ENCODE results near the gene ABCB11. TPM values are rescaled to one million over a fixed set of nuclear protein-coding genes. Genes with fewer than 3 reads are reported as not detected.

Gene ABCB11
- total and polyA plus RNA-seq, 9 donors: under 0.01 to 0.18 (median 0.03) TPM; not detected in 4

DNA sequence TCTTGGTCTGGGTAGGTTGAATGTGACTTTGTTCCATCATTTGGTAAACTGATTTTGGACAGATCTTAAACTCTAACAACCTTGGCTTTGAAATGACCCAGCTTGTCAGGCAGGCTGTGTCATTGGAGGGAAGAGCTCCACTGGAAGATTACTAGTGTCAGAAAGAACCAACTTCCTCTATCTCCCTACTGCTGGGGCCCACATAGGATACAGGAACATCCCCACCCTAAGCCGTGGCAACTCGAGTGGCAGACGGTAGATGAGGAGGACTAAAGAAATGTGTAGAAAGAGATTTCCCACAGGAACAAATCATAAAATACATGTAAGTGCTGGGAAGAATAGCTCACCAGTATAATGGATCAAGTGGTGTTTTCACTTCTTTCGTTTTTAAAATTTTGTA lies 134.3 kb downstream of the ABCB11 start:
- H3K36me3 ChIP-seq: no peaks in the 10 kb centered on the region
- TF ChIP-seq POLR2A (IDR thresholded peaks at IDR 0.05) (no peak), EP300 (IDR thresholded peaks at IDR 0.05) (no peak)
- TF ChIP-seq, protein P1, sequence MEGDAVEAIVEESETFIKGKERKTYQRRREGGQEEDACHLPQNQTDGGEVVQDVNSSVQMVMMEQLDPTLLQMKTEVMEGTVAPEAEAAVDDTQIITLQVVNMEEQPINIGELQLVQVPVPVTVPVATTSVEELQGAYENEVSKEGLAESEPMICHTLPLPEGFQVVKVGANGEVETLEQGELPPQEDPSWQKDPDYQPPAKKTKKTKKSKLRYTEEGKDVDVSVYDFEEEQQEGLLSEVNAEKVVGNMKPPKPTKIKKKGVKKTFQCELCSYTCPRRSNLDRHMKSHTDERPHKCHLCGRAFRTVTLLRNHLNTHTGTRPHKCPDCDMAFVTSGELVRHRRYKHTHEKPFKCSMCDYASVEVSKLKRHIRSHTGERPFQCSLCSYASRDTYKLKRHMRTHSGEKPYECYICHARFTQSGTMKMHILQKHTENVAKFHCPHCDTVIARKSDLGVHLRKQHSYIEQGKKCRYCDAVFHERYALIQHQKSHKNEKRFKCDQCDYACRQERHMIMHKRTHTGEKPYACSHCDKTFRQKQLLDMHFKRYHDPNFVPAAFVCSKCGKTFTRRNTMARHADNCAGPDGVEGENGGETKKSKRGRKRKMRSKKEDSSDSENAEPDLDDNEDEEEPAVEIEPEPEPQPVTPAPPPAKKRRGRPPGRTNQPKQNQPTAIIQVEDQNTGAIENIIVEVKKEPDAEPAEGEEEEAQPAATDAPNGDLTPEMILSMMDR (IDR thresholded peaks at IDR 0.05): no peak
- WGBS, 3 donors: 68 to 86% (median 74%) methylated on average over 4 of the region's 4 CpGs
- no peaks in the 10 kb centered on the region for H3K9me3 ChIP-seq
- H3K4me3 ChIP-seq: no peak overlapping the region
- intact Hi-C loops (cut with DNase I): no loop called here
- no peak for DNase-seq
- H3K4me1 ChIP-seq (ENCODE audit: insufficient read depth): no peaks in the 10 kb centered on the region
- no peaks in the 10 kb centered on the region for H3K27me3 ChIP-seq
- H3K27ac ChIP-seq: no peak overlapping the region

DNA sequence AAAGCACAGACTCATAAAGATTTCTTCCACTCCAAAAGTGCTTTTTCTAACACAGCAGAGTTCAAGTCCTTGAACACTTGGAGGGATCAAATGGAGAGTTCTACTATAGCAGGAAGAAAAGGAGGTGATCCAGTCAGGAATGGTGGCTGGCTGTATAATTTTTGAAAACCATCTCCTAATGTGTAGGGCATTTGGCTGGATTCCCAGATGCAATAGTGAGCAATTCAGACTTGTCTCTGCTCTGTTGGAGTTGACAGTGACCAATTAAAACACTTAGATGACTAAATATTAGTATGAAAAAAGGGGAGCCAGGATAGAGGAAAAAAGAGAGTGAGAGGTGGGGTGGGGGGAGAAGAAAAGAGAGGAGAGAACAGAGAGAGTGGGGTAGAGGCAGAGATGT lies 135.4 kb downstream of the ABCB11 start:
- H3K36me3 ChIP-seq: no peaks in the 10 kb centered on the region
- H3K9me3 ChIP-seq: no peaks in the 10 kb centered on the region
- H3K4me3 ChIP-seq: no peak overlapping the region
- TF ChIP-seq EP300 (IDR thresholded peaks at IDR 0.05) (no peak), POLR2A (IDR thresholded peaks at IDR 0.05) (no peak)
- TF ChIP-seq, protein P1 (IDR thresholded peaks at IDR 0.05): no peak
- no peak overlapping the region for H3K27ac ChIP-seq
- no peaks in the 10 kb centered on the region for H3K4me1 ChIP-seq (ENCODE audit: insufficient read depth)
- no peaks in the 10 kb centered on the region for H3K27me3 ChIP-seq
- DNase-seq: no peak
- intact Hi-C loops (cut with DNase I): no loop called here

DNA sequence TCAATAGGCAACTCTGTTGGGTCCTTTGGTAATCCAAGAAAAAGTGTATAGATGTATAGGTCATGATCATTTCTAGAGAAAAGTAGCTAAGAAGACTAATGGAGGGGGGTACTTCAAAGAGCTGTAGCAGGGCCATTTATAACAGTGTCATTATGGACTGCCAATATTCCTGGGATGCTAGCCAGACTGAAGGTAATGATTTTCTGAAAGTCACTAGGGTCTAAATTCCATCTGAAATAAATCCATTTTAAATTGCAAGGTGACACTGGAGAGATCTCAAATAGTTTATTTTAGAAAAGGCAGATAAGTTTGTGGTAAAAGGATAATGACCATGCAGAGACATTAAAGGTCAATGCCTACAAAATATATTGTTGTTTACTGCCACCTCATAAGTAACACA lies 136.4 kb downstream of the ABCB11 start:
- H3K36me3 ChIP-seq: no peaks in the 10 kb centered on the region
- TF ChIP-seq POLR2A (IDR thresholded peaks at IDR 0.05) (no peak), EP300 (IDR thresholded peaks at IDR 0.05) (no peak)
- TF ChIP-seq, protein P1 (IDR thresholded peaks at IDR 0.05): no peak
- intact Hi-C loops (cut with DNase I): no loop called here

DNA sequence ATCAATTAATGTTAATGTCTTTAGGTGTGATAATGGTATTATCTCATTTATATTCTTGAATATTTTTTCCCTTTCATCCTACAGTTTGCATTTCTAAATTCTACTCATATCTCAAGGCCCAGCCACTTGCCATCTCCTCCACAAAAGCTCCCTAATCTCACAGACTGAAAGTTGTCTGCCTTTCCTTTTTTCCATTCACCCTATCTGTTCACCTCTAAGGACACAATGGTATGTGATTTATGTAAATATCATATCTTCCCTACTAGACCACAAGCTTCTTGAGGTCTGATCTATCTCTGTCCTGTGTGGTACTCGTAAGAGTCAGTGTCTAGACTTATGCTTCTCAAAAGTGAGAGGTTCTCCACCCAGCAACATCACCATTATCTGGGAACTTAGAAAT lies 137.0 kb downstream of the ABCB11 start:
- Histone ChIP-seq H3K4me3 (no peak overlapping the region), H3K27ac (no peak overlapping the region), H3K4me1 (ENCODE audit: insufficient read depth) (no peaks in the 10 kb centered on the region), H3K9me3 (no peaks in the 10 kb centered on the region), H3K36me3 (no peaks in the 10 kb centered on the region), H3K27me3 (no peaks in the 10 kb centered on the region)
- no peak for DNase-seq
- intact Hi-C loops (cut with DNase I): no loop called here
- 81 to 100% (median 89%) methylated on average over 1 of the region's 1 CpG for WGBS, 3 donors
- TF ChIP-seq EP300 (IDR thresholded peaks at IDR 0.05) (no peak), POLR2A (IDR thresholded peaks at IDR 0.05) (no peak)
- TF ChIP-seq, protein P1 (IDR thresholded peaks at IDR 0.05): no peak

More for the DNA sequence above, 136.4 kb downstream of the ABCB11 start:
- DNase-seq: no peak
- Histone ChIP-seq H3K27ac (no peak overlapping the region), H3K4me3 (no peak overlapping the region), H3K4me1 (ENCODE audit: insufficient read depth) (no peaks in the 10 kb centered on the region), H3K27me3 (no peaks in the 10 kb centered on the region), H3K9me3 (no peaks in the 10 kb centered on the region)

DNA sequence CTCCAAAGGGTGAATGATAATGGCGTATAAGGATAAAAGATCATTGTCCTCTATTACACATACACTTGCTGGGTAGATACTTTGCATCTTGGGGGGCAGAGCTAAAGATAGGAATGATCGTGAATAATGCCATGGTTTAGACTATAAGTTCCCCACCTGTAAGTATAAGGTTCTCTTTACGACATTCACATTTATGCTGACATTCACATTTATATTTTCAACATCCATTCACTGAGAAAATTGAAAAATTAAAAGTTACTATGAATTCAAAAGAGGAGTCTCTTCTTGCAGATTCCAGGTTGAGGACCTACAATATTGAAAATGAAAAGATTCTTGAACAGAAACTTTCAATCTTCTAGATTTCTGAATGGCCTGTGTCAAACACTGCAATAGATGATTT lies 138.8 kb downstream of the ABCB11 start:
- H3K4me1 ChIP-seq (ENCODE audit: insufficient read depth): no peaks in the 10 kb centered on the region
- H3K9me3 ChIP-seq: no peaks in the 10 kb centered on the region
- H3K4me3 ChIP-seq: no peak overlapping the region
- DNase-seq: no peak
- H3K27me3 ChIP-seq: no peaks in the 10 kb centered on the region
- no peak overlapping the region for H3K27ac ChIP-seq
- WGBS, 3 donors: 60 to 86% (median 83%) methylated on average over 3 of the region's 3 CpGs
- TF ChIP-seq, protein P1 (IDR thresholded peaks at IDR 0.05): no peak
- TF ChIP-seq EP300 (IDR thresholded peaks at IDR 0.05): no peak
- TF ChIP-seq POLR2A (IDR thresholded peaks at IDR 0.05): no peak
- H3K36me3 ChIP-seq: no peaks in the 10 kb centered on the region
- intact Hi-C loops (cut with DNase I): no loop called here
